HG03045 (cell line): ENCODE results near the gene SLC1A1.
"Not testable (repeated sequence)": the region's sequence is repeated elsewhere in the genome, so short reads cannot be mapped to it uniquely, and the experiment has no call there.

ENCODE experiments used
- ATAC-seq: cut with Tn5 transposase; IDR thresholded peaks from one replicate; pipeline ENCODE4 v1.9.1; 2021; ENCODE audit warnings: mild to moderate bottlenecking, moderate library complexity; ENCODE audit not compliant: unreplicated experiment

SLC1A1 gene

GRCh38 chr9:4574657-4575243 lies 84.5 kb downstream of the SLC1A1 start:
- peak; percentile 81 for ATAC-seq

- ATAC-seq, result no peak
Observed at GRCh38 chr9:4575997-4576396, 85.7 kb downstream of the SLC1A1 start.

GRCh38 chr9:4576448-4576847 lies 86.2 kb downstream of the SLC1A1 start:
- ATAC-seq, result no peak

GRCh38 chr9:4579001-4579400 lies 88.7 kb downstream of the SLC1A1 start:
- ATAC-seq, result no peak

GRCh38 chr9:4581035-4581760 lies 90.9 kb downstream of the SLC1A1 start:
- ATAC-seq, result no peak

GRCh38 chr9:4581861-4582565 lies 91.7 kb downstream of the SLC1A1 start:
- no peak for ATAC-seq

- no peak for ATAC-seq
Observed at GRCh38 chr9:4583001-4583400, 92.7 kb downstream of the SLC1A1 start.

- ATAC-seq, result no peak
Observed at GRCh38 chr9:4584636-4585035, 94.4 kb downstream of the SLC1A1 start.

GRCh38 chr9:4585135-4585534 lies 94.9 kb downstream of the SLC1A1 start:
- no peak for ATAC-seq

GRCh38 chr9:4588721-4589120 lies 98.5 kb downstream of the SLC1A1 start:
- ATAC-seq, result no peak

- no peak for ATAC-seq
Observed at GRCh38 chr9:4590430-4591122, 100.3 kb downstream of the SLC1A1 start.

- no peak for ATAC-seq
Observed at GRCh38 chr9:4591123-4591500, 100.8 kb downstream of the SLC1A1 start.

GRCh38 chr9:4592295-4592694 lies 102.0 kb downstream of the SLC1A1 start:
- no peak for ATAC-seq

GRCh38 chr9:4592886-4593285 lies 102.6 kb downstream of the SLC1A1 start:
- no peak for ATAC-seq

- ATAC-seq, result no peak
Observed at GRCh38 chr9:4594545-4594944, 104.3 kb downstream of the SLC1A1 start.

GRCh38 chr9:4594994-4595393 lies 104.7 kb downstream of the SLC1A1 start:
- no peak for ATAC-seq

- no peak for ATAC-seq
Observed at GRCh38 chr9:4596165-4596922, 106.1 kb downstream of the SLC1A1 start.

GRCh38 chr9:4600368-4600767 lies 110.1 kb downstream of the SLC1A1 start:
- ATAC-seq, result no peak

GRCh38 chr9:4603830-4604229 lies 113.6 kb downstream of the SLC1A1 start:
- ATAC-seq, result no peak

- peak; percentile 85 for ATAC-seq
Observed at GRCh38 chr9:4604678-4605095, 114.4 kb downstream of the SLC1A1 start.

- not testable (repeated sequence) for ATAC-seq
Observed at GRCh38 chr9:4606033-4606432, 115.8 kb downstream of the SLC1A1 start.
